Large intestine (tissue), 3 donors: ENCODE data around the gene CRYBB2. TPM values are rescaled to one million over a fixed set of nuclear protein-coding genes. Genes with fewer than 3 reads are reported as not detected.
A peak's percentile ranks its signal among the peaks of the same experiment; 100 is the strongest.
"Not testable (repeated sequence)": the region's sequence is repeated elsewhere in the genome, so short reads cannot be mapped to it uniquely, and the experiment has no call there.

Experiments used
- DNase-seq, 2 donors: peaks; one replicate each; pipeline versions ENCODE4 v3.0.0 to v3.0.0-alpha.2; 2013
- H3K27ac ChIP-seq: one replicate; pipeline ENCODE4 v1.5.1; 2013; ENCODE audit warnings: low read length
- H3K27me3 ChIP-seq: 2 replicates; pipeline ENCODE4 v1.6.1; 2013; ENCODE audit warnings: low read length; ENCODE audit not compliant: control insufficient read depth, insufficient read depth
- H3K36me3 ChIP-seq: 2 replicates; pipeline ENCODE4 v1.6.1; 2013; ENCODE audit warnings: low read length; ENCODE audit not compliant: control insufficient read depth, insufficient read depth
- H3K4me1 ChIP-seq: one replicate; pipeline ENCODE4 v1.6.1; 2013; ENCODE audit warnings: low read length; ENCODE audit not compliant: control insufficient read depth, insufficient read depth
- H3K4me3 ChIP-seq: one replicate; pipeline ENCODE4 v1.5.1; 2013; ENCODE audit warnings: low read length
- H3K9me3 ChIP-seq: one replicate; pipeline ENCODE4 v1.6.1; 2013; ENCODE audit warnings: mild to moderate bottlenecking, low read depth, low read length, moderate library complexity; ENCODE audit not compliant: control insufficient read depth
- WGBS: methylation state at CpG from one replicate; pipeline ENCODE4 v1.1.5; 2013; ENCODE audit warnings: low lambda C conversion rate; ENCODE audit not compliant: insufficient coverage; 5-methylcytosine and 5-hydroxymethylcytosine counted together
- polyA plus RNA-seq: library from polyadenylated mRNA; unstranded; fragments of 120-200 nt; gene quantifications from one replicate; pipeline ENCODE4 v1.2.1, GENCODE V29; 2013

Gene CRYBB2
- polyA plus RNA-seq, 1 donor: 0.12 TPM

DNA sequence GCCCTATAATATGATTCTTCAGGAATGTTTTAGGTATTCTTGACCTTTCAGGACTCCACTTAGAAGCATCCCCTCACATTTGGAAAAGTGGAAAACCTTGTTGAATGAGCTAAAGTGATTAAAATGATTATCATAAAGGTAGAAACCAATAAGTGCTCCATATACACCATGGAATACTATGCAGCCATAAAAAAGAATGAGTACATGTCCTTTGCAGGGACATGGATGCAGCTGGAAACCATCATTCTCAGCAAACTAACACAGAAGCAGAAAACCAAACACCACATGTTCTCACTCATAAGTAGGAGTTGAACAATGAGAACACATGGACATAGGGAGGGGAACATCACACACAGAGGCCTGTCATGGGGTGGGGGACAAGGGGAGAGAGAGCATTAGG lies 14.3 kb downstream of the CRYBB2 start:
- not testable (repeated sequence) for H3K4me1 ChIP-seq, H3K27ac ChIP-seq, DNase-seq, H3K4me3 ChIP-seq, H3K9me3 ChIP-seq, H3K36me3 ChIP-seq
- peaks cover 14% of the 10 kb centered on the region for H3K27me3 ChIP-seq

GRCh38 chr22:25235547-25236290 lies 16.3 kb downstream of the CRYBB2 start:
- Histone ChIP-seq H3K36me3 (no peaks in the 10 kb centered on the region), H3K4me3 (no peak overlapping the region), H3K9me3 (no peaks in the 10 kb centered on the region), H3K27ac (no peak overlapping the region), H3K27me3 (peaks cover 14% of the 10 kb centered on the region), H3K4me1 (no peaks in the 10 kb centered on the region)
- DNase-seq: peak; percentile 57 to 66
- 60% methylated on average over 1 of the region's 30 CpGs for WGBS

- Histone ChIP-seq H3K36me3 (no peaks in the 10 kb centered on the region), H3K27ac (no peak overlapping the region), H3K27me3 (peaks cover 14% of the 10 kb centered on the region), H3K4me1 (no peaks in the 10 kb centered on the region), H3K4me3 (no peak overlapping the region), H3K9me3 (no peaks in the 10 kb centered on the region)
- DNase-seq: no peak
- WGBS: no CpG with 5 or more reads among the region's 6 CpGs
Measured at GRCh38 chr22:25236417-25236816, 17.0 kb downstream of the CRYBB2 start.

- Histone ChIP-seq H3K4me1 (no peaks in the 10 kb centered on the region), H3K27ac (no peak overlapping the region), H3K27me3 (peaks cover 14% of the 10 kb centered on the region), H3K4me3 (no peak overlapping the region), H3K9me3 (no peaks in the 10 kb centered on the region), H3K36me3 (no peaks in the 10 kb centered on the region)
- DNase-seq: no peak
- no CpG with 5 or more reads among the region's 4 CpGs for WGBS
Measured at GRCh38 chr22:25237503-25237902, 18.1 kb downstream of the CRYBB2 start.

GRCh38 chr22:25238058-25238457 lies 18.6 kb downstream of the CRYBB2 start:
- not testable (repeated sequence) for H3K36me3 ChIP-seq, H3K27ac ChIP-seq, H3K4me3 ChIP-seq, DNase-seq, H3K4me1 ChIP-seq, H3K9me3 ChIP-seq
- WGBS: no CpG with 5 or more reads among the region's 9 CpGs
- H3K27me3 ChIP-seq: peaks cover 14% of the 10 kb centered on the region

- H3K9me3 ChIP-seq, H3K4me3 ChIP-seq, H3K4me1 ChIP-seq, H3K27ac ChIP-seq, DNase-seq, H3K27me3 ChIP-seq, H3K36me3 ChIP-seq: not testable (repeated sequence)
- WGBS: no CpG with 5 or more reads among the region's 1 CpG
Measured at GRCh38 chr22:25255169-25255568, 35.7 kb downstream of the CRYBB2 start.

GRCh38 chr22:25267567-25267966 lies 48.1 kb downstream of the CRYBB2 start:
- not testable (repeated sequence) for H3K9me3 ChIP-seq, DNase-seq, H3K27me3 ChIP-seq, H3K27ac ChIP-seq, H3K4me1 ChIP-seq, H3K4me3 ChIP-seq, H3K36me3 ChIP-seq
- WGBS: no CpG with 5 or more reads among the region's 4 CpGs

GRCh38 chr22:25268902-25269301 lies 49.5 kb downstream of the CRYBB2 start:
- not testable (repeated sequence) for H3K4me3 ChIP-seq, DNase-seq, H3K27me3 ChIP-seq, H3K27ac ChIP-seq, H3K4me1 ChIP-seq, H3K9me3 ChIP-seq, H3K36me3 ChIP-seq
- no CpG with 5 or more reads among the region's 1 CpG for WGBS

DNA sequence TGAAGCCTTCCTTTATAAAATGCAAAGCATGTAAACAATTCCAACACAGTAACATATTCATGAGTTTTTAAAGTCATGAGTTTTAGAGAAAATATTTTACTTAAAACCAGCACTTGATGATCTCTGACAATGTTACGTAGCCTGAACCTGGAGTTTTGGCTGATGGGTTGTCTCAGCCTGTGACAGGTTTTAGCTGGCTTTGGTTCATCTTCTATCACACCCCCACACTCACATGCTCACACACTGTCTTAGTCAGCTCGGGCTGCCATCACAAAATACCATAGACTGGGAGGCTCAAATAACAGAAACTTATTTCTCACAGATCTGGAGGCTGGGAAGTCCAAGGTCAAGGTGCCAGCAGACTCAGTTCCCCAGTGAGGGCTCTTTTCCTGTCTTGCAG lies 50.6 kb downstream of the CRYBB2 start:
- not testable (repeated sequence) for DNase-seq, H3K27ac ChIP-seq, H3K4me1 ChIP-seq, H3K36me3 ChIP-seq, H3K27me3 ChIP-seq, H3K9me3 ChIP-seq, H3K4me3 ChIP-seq
- no CpG with 5 or more reads among the region's 2 CpGs for WGBS

- not testable (repeated sequence) for H3K9me3 ChIP-seq, H3K4me3 ChIP-seq, H3K36me3 ChIP-seq, DNase-seq, H3K27ac ChIP-seq, H3K4me1 ChIP-seq, H3K27me3 ChIP-seq
- WGBS: 83% methylated on average over 1 of the region's 4 CpGs
Measured at GRCh38 chr22:25273231-25273630, 53.8 kb downstream of the CRYBB2 start.

DNA sequence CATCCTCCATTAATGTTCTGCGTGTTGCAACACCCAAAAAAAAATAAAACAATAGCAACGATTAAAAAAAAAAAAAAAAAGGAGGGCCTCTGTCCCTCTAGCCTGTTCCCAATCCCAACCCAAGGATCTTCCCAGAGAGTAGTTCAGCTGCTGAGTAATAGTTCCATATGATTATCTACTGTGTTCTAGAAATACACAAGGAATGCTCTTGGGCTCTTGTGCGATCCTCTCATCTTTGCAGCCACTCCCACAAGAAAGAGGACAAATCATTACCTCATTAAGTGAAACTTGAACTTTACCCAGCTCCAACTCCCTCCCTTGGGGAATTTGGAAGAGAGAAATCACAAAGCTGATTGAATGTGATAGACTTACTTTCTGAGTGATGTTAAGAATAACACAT lies 54.5 kb downstream of the CRYBB2 start:
- H3K36me3 ChIP-seq, DNase-seq, H3K4me1 ChIP-seq, H3K9me3 ChIP-seq, H3K27ac ChIP-seq, H3K4me3 ChIP-seq, H3K27me3 ChIP-seq: not testable (repeated sequence)
- 100% methylated on average over 1 of the region's 3 CpGs for WGBS
